GM18511 (cell line): ENCODE data around the gene CFAP119.
"Not testable (repeated sequence)": the region's sequence is repeated elsewhere in the genome, so short reads cannot be mapped to it uniquely, and the experiment has no call there.

Experiments used
- ATAC-seq: cut with Tn5 transposase; IDR thresholded peaks from one replicate; pipeline ENCODE4 v1.9.1; 2021; ENCODE audit warnings: mild to moderate bottlenecking, moderate library complexity; ENCODE audit not compliant: unreplicated experiment

The CFAP119 gene

GRCh38 chr16:30761928-30762902 lies at the start of gene CFAP119, which contains the start of gene RNF40:
Gene CFAP119, minus strand, starts transcription at chr16:30762062. Its CDS starts 314 bp downstream, at chr16:30761748.
Gene RNF40, plus strand, starts transcription at chr16:30762322. Its CDS starts 224 bp downstream, at chr16:30762546.
- peak; percentile 91 for ATAC-seq

- not testable (repeated sequence) for ATAC-seq
Observed at GRCh38 chr16:30809675-30810074, 47.8 kb upstream of the CFAP119 start.

- ATAC-seq = not testable (repeated sequence)
Observed at GRCh38 chr16:30808890-30809426, 47.1 kb upstream of the CFAP119 start.

- no peak for ATAC-seq
Observed at GRCh38 chr16:30808146-30808545, 46.3 kb upstream of the CFAP119 start.

- ATAC-seq = no peak
Observed at GRCh38 chr16:30805370-30806169, 43.7 kb upstream of the CFAP119 start.

GRCh38 chr16:30805056-30805369 lies 43.2 kb upstream of the CFAP119 start:
- no peak for ATAC-seq

GRCh38 chr16:30802936-30803335 lies 41.1 kb upstream of the CFAP119 start:
- no peak for ATAC-seq

GRCh38 chr16:30797670-30798309 lies 35.9 kb upstream of the CFAP119 start:
- ATAC-seq = no peak

- ATAC-seq = no peak
Observed at GRCh38 chr16:30794634-30795033, 32.8 kb upstream of the CFAP119 start.

- no peak for ATAC-seq
Observed at GRCh38 chr16:30793508-30794069, 31.7 kb upstream of the CFAP119 start.

GRCh38 chr16:30787613-30788378 lies 25.9 kb upstream of the CFAP119 start:
- ATAC-seq = no peak

- no peak for ATAC-seq
Observed at GRCh38 chr16:30786936-30787612, 25.2 kb upstream of the CFAP119 start, which contains the start of gene ZNF629. Gene ZNF629, minus strand, starts transcription at chr16:30787205. Its CDS starts 2,723 bp downstream, at chr16:30784482.

- ATAC-seq = no peak
Observed at GRCh38 chr16:30786115-30786935, 24.5 kb upstream of the CFAP119 start.

GRCh38 chr16:30785126-30786106 lies 23.6 kb upstream of the CFAP119 start:
- no peak for ATAC-seq

GRCh38 chr16:30784215-30784614 lies 22.4 kb upstream of the CFAP119 start:
- no peak for ATAC-seq

- ATAC-seq = no peak
Observed at GRCh38 chr16:30783280-30784109, 21.6 kb upstream of the CFAP119 start.
